DND-41 (cell line): ENCODE measurements around the gene BMPER.

Experiments used
- ATAC-seq: fragments of 200-7000 bp; cut with Tn5 transposase; 3 replicates; pipeline ENCODE4 v1.9.1; 2021; ENCODE audit warnings: low read depth; ENCODE audit not compliant: insufficient read depth
- DNase-seq: peaks from one replicate; pipeline ENCODE4 v3.0.0-alpha.2; 2020
- H2AFZ ChIP-seq: 2 replicates; pipeline ENCODE4 v1.6.0; 2012; ENCODE audit warnings: low read depth, low read length
- H3K27ac ChIP-seq: 2 replicates; pipeline ENCODE4 v1.5.1; 2012; ENCODE audit warnings: low read length, inconsistent platforms
- H3K27me3 ChIP-seq: fragments of 200-600 bp; sonication (generic); 2 replicates; pipeline ENCODE4 v1.6.0; 2012; ENCODE audit warnings: low read length, mild to moderate bottlenecking, inconsistent platforms; ENCODE audit not compliant: insufficient read depth, poor library complexity
- H3K36me3 ChIP-seq: 2 replicates; pipeline ENCODE4 v1.5.1; 2012; ENCODE audit warnings: low read length, inconsistent platforms; ENCODE audit not compliant: insufficient read depth
- H3K4me1 ChIP-seq: 2 replicates; pipeline ENCODE4 v1.5.1; 2012; ENCODE audit warnings: mild to moderate bottlenecking, low read length; ENCODE audit not compliant: insufficient read depth
- H3K4me2 ChIP-seq: 2 replicates; pipeline ENCODE4 v1.6.0; 2012; ENCODE audit warnings: mild to moderate bottlenecking, moderate library complexity, low read length, inconsistent platforms; ENCODE audit not compliant: insufficient read depth
- H3K4me3 ChIP-seq, 2 experiments: fragments of 200-600 bp in 1 of 2; shearing (Covaris generic) in 1 of 2; 2 replicates each; pipeline ENCODE4 v1.5.1; 2012 to 2016; ENCODE audit warnings: inconsistent platforms in 2 of 2, low read length in 2 of 2, mild to moderate bottlenecking in 2 of 2, low read depth in 1 of 2, moderate library complexity in 1 of 2
- H3K79me2 ChIP-seq: 2 replicates; pipeline ENCODE4 v1.6.0; 2012; ENCODE audit warnings: low read length, inconsistent platforms; ENCODE audit not compliant: insufficient read depth
- H3K9ac ChIP-seq: 2 replicates; pipeline ENCODE4 v1.6.0; 2012; ENCODE audit warnings: low read depth, mild to moderate bottlenecking, inconsistent platforms, low read length, moderate library complexity
- H3K9me3 ChIP-seq: 2 replicates; pipeline ENCODE4 v1.5.1; 2012; ENCODE audit warnings: low read length, moderate library complexity, mild to moderate bottlenecking, inconsistent platforms; ENCODE audit not compliant: insufficient read depth, severe bottlenecking
- H4K20me1 ChIP-seq: 2 replicates; pipeline ENCODE4 v1.6.0; 2012; ENCODE audit warnings: low read length; ENCODE audit not compliant: insufficient read depth
- EZH2 ChIP-seq: IDR thresholded peaks from 3 replicates; pipeline ENCODE4 v1.6.1; 2012; ENCODE audit warnings: borderline replicate concordance, low read depth, mild to moderate bottlenecking, moderate library complexity, low read length, inconsistent platforms; ENCODE audit not compliant: severe bottlenecking
- TF ChIP-seq, protein P1 (sequence below): IDR thresholded peaks from 2 replicates; pipeline ENCODE4 v1.5.1; 2012; ENCODE audit warnings: borderline replicate concordance, low read length, moderate library complexity, mild to moderate bottlenecking; ENCODE audit not compliant: poor library complexity, severe bottlenecking; ENCODE audit errors: extremely low read depth

The BMPER gene

DNA sequence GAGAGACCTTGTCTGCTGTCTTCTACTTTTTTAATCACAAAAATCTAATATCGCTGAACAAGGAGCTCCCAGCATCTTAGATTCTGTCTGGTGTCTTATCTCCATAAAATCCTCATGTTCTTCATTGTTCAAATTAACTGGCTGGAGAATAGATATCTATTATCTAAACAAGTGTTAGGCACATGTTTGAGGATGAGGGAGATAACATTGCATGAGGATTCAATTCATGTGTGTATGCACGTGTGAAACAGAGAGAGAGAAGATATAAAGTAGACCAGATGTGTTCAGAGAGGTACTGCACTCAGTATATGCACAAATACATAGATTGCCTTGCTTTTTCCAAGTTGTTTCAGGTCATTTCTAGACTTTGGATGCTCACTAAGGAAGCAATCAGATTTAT lies 5.4 kb downstream of the BMPER start:
- H3K4me2 ChIP-seq = no peak overlapping the region
- no peak overlapping the region for H2AFZ ChIP-seq
- H3K4me1 ChIP-seq = no peaks in the 10 kb centered on the region
- H3K36me3 ChIP-seq = no peaks in the 10 kb centered on the region
- no peak overlapping the region for H3K27ac ChIP-seq
- H3K79me2 ChIP-seq = no peaks in the 10 kb centered on the region
- no peaks in the 10 kb centered on the region for H3K9me3 ChIP-seq
- no peak overlapping the region for H3K4me3 ChIP-seq
- H3K27me3 ChIP-seq = no peaks in the 10 kb centered on the region
- H4K20me1 ChIP-seq = no peaks in the 10 kb centered on the region
- no peak for TF ChIP-seq EZH2
- TF ChIP-seq, protein P1, sequence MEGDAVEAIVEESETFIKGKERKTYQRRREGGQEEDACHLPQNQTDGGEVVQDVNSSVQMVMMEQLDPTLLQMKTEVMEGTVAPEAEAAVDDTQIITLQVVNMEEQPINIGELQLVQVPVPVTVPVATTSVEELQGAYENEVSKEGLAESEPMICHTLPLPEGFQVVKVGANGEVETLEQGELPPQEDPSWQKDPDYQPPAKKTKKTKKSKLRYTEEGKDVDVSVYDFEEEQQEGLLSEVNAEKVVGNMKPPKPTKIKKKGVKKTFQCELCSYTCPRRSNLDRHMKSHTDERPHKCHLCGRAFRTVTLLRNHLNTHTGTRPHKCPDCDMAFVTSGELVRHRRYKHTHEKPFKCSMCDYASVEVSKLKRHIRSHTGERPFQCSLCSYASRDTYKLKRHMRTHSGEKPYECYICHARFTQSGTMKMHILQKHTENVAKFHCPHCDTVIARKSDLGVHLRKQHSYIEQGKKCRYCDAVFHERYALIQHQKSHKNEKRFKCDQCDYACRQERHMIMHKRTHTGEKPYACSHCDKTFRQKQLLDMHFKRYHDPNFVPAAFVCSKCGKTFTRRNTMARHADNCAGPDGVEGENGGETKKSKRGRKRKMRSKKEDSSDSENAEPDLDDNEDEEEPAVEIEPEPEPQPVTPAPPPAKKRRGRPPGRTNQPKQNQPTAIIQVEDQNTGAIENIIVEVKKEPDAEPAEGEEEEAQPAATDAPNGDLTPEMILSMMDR = no peak
- H3K9ac ChIP-seq = no peak overlapping the region
- ATAC-seq (no peak), DNase-seq (no peak)

DNA sequence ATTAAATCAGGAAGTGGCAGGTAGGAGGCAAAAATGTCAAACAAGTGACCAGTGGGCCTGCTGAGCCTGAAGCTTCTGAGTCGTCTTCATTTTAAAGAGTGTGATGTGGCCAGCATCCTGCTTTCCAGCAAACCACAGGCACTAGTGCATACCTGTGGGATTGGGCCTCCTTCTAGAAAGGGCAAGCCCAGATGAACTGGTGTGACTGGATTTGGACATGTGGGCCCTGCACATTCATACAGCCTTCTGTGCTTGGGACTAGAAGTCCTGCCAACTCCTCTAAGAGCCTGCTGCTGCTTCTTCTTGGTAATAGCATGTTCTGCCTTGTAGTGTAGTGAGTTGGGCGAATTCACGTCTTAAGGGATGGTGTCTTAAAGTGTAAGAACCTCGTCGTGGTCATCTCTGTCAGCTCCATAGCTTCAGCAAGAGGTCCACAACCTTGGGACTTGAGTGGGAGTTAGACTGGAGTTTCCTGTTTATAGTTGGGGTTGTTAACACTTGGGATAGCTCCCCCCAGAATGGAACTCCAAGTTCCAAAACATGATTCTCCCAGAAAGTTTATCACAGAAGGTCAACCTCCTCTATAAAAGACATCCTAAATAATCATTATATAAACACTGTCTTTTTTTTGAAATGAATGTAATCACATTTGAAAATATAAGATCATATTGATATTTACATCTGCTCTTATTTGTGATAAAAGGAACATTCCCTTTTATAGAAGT lies 11.2 kb downstream of the BMPER start:
- H3K27ac ChIP-seq = no peak overlapping the region
- H3K9ac ChIP-seq = no peak overlapping the region
- no peak overlapping the region for H3K4me2 ChIP-seq
- no peaks in the 10 kb centered on the region for H3K9me3 ChIP-seq
- H3K36me3 ChIP-seq = no peaks in the 10 kb centered on the region
- H2AFZ ChIP-seq = no peak overlapping the region
- TF ChIP-seq, protein P1 = no peak
- no peak for TF ChIP-seq EZH2
- H3K79me2 ChIP-seq = no peaks in the 10 kb centered on the region
- H4K20me1 ChIP-seq = no peaks in the 10 kb centered on the region
- ATAC-seq (no peak), DNase-seq (no peak)
- H3K27me3 ChIP-seq = no peaks in the 10 kb centered on the region
- no peak overlapping the region for H3K4me3 ChIP-seq
- no peaks in the 10 kb centered on the region for H3K4me1 ChIP-seq

DNA sequence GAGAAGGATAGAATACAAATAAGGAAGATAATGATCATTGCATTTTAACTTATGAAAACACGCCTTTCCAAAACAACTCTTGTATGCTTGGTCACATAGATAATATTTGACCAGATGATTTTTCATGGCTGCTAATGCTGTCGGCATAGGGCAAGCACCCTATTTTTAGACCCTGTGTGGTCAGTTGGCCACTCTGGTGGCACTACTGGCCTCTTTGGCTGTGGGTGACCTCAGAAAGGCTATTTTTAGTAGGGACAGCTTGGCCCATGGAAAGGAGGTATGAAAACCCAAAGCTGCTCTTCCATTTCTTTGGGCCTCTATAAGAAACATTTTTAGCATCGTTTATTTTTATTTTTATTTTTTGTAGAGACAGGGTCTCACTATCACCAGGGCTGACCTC lies 12.3 kb downstream of the BMPER start:
- no peak overlapping the region for H2AFZ ChIP-seq
- no peaks in the 10 kb centered on the region for H3K79me2 ChIP-seq
- no peak overlapping the region for H3K4me3 ChIP-seq
- no peaks in the 10 kb centered on the region for H3K4me1 ChIP-seq
- H3K9ac ChIP-seq = no peak overlapping the region
- ATAC-seq = no peak
- H3K4me2 ChIP-seq = no peak overlapping the region
- no peak for DNase-seq
- no peak for TF ChIP-seq EZH2
- TF ChIP-seq, protein P1 = no peak
- no peaks in the 10 kb centered on the region for H3K36me3 ChIP-seq
- no peaks in the 10 kb centered on the region for H3K9me3 ChIP-seq
- no peaks in the 10 kb centered on the region for H3K27me3 ChIP-seq
- no peak overlapping the region for H3K27ac ChIP-seq
- no peaks in the 10 kb centered on the region for H4K20me1 ChIP-seq
